Endothelial cell (in vitro differentiated cells): ENCODE results near the gene LDLRAP1. TPM values are rescaled to one million over a fixed set of nuclear protein-coding genes. Genes with fewer than 3 reads are reported as not detected.
"Not testable (repeated sequence)": the region's sequence is repeated elsewhere in the genome, so short reads cannot be mapped to it uniquely, and the experiment has no call there.

Experiments
- DNase-seq: peaks from one replicate; pipeline ENCODE4 v3.0.0; 2021; ENCODE audit warnings: low spot score
- H3K27ac Mint-ChIP-seq: one replicate; pipeline ENCODE4 v1.8.0; 2021; ENCODE audit warnings: mixed read lengths, inconsistent platforms; ENCODE audit not compliant: unreplicated experiment
- H3K27me3 Mint-ChIP-seq: one replicate; pipeline ENCODE4 v1.8.0; 2021; ENCODE audit warnings: mild to moderate bottlenecking, moderate library complexity, mixed read lengths, inconsistent platforms; ENCODE audit not compliant: unreplicated experiment
- H3K36me3 Mint-ChIP-seq: one replicate; pipeline ENCODE4 v1.8.0; 2021; ENCODE audit warnings: mild to moderate bottlenecking, low read depth, mixed read lengths, inconsistent platforms; ENCODE audit not compliant: unreplicated experiment
- H3K4me1 Mint-ChIP-seq: one replicate; pipeline ENCODE4 v1.8.0; 2021; ENCODE audit warnings: mild to moderate bottlenecking, mixed read lengths, inconsistent platforms; ENCODE audit not compliant: unreplicated experiment
- H3K4me3 Mint-ChIP-seq: one replicate; pipeline ENCODE4 v1.8.0; 2021; ENCODE audit warnings: mild to moderate bottlenecking, mixed read lengths, inconsistent platforms; ENCODE audit not compliant: unreplicated experiment
- H3K9me3 Mint-ChIP-seq: one replicate; pipeline ENCODE4 v1.8.0; 2021; ENCODE audit warnings: mixed read lengths, inconsistent platforms; ENCODE audit not compliant: unreplicated experiment
- total RNA-seq: library from RNA; stranded (reverse); fragmentation: NEBNext Ultra II Directional; extraction: Animal tissue kit (Norgen Biotek cat#: 25700); gene quantifications from one replicate; pipeline ENCODE4 v1.2.1, GENCODE V29; 2021; ENCODE audit not compliant: unreplicated experiment
- TF ChIP-seq, protein P1 (sequence below): fragments of 200-600 bp; sonication (generic); IDR thresholded peaks from one replicate; pipeline ENCODE4 v1.5.0; 2021; ENCODE audit warnings: antibody characterized with exemption; ENCODE audit not compliant: unreplicated experiment

The LDLRAP1 gene
- total RNA-seq, 1 donor from 2014 or later = 23.5 TPM

DNA sequence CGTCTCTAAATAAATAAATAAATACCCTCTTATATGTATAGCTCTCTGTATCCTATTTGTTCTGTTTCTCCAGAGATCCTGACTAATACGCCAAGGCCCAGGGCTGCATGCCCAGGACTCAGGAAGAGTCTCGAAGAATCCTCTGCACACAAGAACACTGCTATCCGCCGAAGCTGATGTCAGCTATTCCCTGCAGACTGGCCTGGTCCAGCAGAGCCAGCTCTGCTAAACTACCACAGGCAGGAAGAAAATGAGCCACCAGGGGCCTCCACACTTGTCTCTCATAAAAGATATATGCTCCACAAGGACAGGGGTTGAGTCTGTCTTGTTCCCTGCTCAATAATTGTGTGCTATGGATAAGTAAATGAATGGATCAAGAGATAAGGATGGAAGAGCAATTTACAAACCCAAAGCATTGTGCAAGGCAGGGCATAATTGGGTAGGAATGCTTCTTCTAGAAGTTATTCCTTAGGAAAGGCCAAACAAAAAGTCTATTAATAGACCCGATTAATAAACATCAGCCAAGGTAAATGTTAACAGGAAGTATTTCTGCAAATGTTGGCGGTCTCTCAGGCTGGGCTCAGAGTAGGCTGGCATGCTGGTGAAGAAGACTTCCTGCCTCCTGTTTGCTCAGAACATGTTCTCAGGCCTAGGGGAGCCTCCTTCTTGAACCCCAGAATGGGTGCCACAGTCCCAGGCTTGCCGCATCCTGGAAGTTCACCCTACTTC, 46.9 kb downstream of the LDLRAP1 start:
- Mint-ChIP-seq H3K27ac (no peak overlapping the region), H3K27me3 (peaks cover 6% of the 10 kb centered on the region), H3K9me3 (no peaks in the 10 kb centered on the region), H3K4me1 (peaks cover 6% of the 10 kb centered on the region), H3K36me3 (no peaks in the 10 kb centered on the region), H3K4me3 (no peak overlapping the region)
- no peak for DNase-seq
- TF ChIP-seq, protein P1, sequence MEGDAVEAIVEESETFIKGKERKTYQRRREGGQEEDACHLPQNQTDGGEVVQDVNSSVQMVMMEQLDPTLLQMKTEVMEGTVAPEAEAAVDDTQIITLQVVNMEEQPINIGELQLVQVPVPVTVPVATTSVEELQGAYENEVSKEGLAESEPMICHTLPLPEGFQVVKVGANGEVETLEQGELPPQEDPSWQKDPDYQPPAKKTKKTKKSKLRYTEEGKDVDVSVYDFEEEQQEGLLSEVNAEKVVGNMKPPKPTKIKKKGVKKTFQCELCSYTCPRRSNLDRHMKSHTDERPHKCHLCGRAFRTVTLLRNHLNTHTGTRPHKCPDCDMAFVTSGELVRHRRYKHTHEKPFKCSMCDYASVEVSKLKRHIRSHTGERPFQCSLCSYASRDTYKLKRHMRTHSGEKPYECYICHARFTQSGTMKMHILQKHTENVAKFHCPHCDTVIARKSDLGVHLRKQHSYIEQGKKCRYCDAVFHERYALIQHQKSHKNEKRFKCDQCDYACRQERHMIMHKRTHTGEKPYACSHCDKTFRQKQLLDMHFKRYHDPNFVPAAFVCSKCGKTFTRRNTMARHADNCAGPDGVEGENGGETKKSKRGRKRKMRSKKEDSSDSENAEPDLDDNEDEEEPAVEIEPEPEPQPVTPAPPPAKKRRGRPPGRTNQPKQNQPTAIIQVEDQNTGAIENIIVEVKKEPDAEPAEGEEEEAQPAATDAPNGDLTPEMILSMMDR = no peak

DNA sequence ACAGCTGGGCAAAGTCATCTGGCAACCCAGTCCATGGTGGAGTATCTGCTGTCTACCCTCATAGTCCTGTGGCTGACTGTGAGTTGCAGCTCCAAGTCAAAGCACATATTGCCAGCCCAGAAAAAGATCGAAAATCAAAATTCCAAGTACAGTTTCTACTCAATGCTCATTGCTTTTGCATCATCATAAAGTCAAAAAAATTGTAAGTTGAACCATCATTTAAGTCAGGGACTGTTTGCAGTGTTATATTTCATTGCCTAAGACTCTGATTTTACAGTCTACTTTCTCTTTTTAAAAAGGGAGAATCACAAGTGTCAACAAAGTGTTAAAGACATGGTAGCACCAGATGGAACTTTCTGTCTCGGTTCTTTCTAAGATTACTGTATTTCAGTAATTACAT, 50.5 kb downstream of the LDLRAP1 start:
- no peaks in the 10 kb centered on the region for H3K9me3 Mint-ChIP-seq
- H3K27ac Mint-ChIP-seq = no peak overlapping the region
- TF ChIP-seq, protein P1 = no peak
- H3K4me3 Mint-ChIP-seq = no peak overlapping the region
- peaks cover 6% of the 10 kb centered on the region for H3K4me1 Mint-ChIP-seq
- DNase-seq = no peak
- H3K36me3 Mint-ChIP-seq = no peaks in the 10 kb centered on the region
- peaks cover 5% of the 10 kb centered on the region for H3K27me3 Mint-ChIP-seq

DNA sequence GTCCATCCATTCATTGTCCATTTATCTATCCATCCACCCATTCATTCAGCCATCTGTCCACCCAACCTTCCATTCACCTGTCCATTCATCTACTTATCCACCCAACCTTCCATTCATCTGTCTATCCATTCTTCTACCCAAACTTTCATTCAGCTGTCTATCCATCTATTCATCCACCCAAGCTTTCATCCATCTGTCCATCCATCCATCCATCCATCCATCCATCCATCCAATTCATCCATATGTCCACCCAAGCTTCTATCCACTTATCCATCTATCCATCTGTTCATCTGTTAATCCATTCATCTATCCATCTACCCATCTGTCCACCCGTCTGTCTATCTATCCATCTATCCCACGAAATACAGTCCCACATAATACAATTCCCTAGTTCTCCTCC, 51.6 kb downstream of the LDLRAP1 start:
- no peak for DNase-seq
- TF ChIP-seq, protein P1 = no peak
- H3K9me3 Mint-ChIP-seq = no peaks in the 10 kb centered on the region
- H3K27ac Mint-ChIP-seq = no peak overlapping the region
- no peak overlapping the region for H3K4me3 Mint-ChIP-seq
- H3K36me3 Mint-ChIP-seq = no peaks in the 10 kb centered on the region
- H3K4me1 Mint-ChIP-seq = peaks cover 6% of the 10 kb centered on the region
- H3K27me3 Mint-ChIP-seq = peaks cover 2% of the 10 kb centered on the region

DNA sequence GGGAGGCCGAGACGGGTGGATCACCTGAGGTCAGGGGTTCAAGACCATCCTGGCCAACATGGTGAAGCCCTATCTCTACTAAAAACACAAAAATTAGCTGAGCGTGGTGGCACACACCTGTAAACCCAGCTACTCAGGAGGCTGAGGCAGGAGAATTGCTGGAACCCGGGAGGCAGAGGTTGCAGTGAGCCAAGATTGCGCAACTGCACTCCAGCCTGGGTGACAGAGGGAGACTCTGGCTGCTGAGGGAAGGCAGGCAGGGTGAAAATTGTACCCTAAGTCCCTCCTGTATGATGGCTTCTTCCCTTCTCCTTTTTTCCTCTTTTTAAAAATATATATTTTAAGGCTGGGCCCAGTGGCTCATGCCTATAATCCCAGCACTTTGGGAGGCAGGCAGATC, 53.2 kb downstream of the LDLRAP1 start:
- H3K36me3 Mint-ChIP-seq = not testable (repeated sequence)

DNA sequence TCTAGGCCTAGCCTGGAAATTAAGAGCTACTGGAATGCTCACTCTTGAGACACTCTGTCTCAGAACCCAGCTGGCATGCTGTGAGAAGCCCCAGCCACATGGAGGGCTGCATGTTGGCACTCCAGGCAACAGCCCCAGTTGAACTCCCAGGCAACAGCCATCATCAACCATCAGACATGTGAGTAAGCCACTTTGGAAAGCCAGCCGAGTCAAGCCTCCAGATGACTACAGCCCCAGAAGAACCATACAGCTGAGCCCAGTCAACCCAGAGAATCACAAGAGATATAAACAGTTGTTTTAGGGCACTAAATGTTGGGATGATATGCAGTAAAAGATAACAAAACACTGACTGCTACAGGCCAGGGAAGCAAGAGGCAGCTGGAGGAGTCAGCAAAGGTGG, 55.5 kb downstream of the LDLRAP1 start:
- Mint-ChIP-seq H3K9me3 (no peaks in the 10 kb centered on the region), H3K27me3 (peaks cover 9% of the 10 kb centered on the region), H3K27ac (no peak overlapping the region), H3K4me1 (peaks cover 9% of the 10 kb centered on the region), H3K36me3 (no peaks in the 10 kb centered on the region), H3K4me3 (no peak overlapping the region)
- DNase-seq = no peak
- TF ChIP-seq, protein P1 = no peak

More for the DNA sequence above, 53.2 kb downstream of the LDLRAP1 start:
- not testable (repeated sequence) for H3K27ac Mint-ChIP-seq, H3K4me1 Mint-ChIP-seq, H3K27me3 Mint-ChIP-seq, H3K9me3 Mint-ChIP-seq, DNase-seq, H3K4me3 Mint-ChIP-seq
